Measurements from ENCODE around the gene ADARB2.

ADARB2 gene

DNA sequence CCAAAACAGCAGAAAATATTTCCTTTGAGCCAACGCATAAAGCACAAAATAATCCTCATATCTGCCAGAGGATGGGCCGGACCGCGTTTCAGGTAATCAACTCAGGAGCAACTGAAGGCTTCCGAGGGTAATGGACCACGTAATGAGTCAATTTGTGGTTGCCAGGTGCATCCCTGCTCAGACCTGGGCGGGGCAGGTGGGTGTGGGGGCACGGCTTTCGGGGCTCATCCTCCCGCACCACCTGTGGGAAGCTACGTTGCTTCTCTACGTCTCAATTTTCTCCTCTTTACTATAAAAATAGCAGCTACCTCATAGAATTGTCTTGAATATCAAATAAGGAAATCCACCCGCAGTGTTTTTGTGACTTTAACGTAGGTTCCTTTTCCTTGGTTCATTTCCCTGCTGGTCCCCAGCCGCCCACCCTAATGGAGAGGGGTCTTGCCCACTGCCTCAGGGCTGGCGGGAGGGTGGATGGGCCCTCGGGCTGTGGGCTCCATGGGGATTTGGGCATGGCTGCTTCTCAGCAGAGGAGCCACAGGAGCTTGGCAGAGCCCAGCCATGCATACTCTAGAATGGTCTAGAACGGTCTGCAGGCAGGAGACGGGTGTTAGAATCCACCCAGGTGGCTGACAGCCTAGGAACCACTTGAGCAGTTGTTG, 324.7 kb downstream of the ADARB2 start:
- H3K4me3 ChIP-seq (ENCODE audit: low read length), result no peak overlapping the region
- no peak for TF ChIP-seq ZNF274 (IDR thresholded peaks at IDR 0.05; ENCODE audit: low read depth, low read length)

DNA sequence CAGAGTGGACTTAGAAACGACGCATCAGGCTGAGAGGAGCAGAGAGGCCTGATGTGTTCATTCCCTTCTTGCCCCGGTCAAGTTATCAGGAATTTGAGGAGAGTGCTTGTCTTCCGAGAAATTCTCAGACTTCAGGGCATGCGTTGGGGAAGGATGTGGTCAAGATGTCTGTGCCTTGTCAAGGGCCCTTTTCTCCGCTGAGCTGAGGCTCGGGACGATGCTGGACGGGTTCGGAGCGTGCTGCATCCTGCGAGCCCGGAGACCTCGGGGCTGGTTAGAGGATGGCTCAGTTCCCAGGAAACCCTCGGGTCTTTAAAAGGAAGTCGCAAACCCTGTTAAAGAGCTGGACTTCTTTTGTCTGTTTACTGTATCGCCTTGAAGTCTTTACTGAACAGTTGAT, 325.4 kb downstream of the ADARB2 start:
- H3K4me3 ChIP-seq (ENCODE audit: low read length), result no peak overlapping the region
- TF ChIP-seq ZNF274 (IDR thresholded peaks at IDR 0.05; ENCODE audit: low read depth, low read length), result no peak

DNA sequence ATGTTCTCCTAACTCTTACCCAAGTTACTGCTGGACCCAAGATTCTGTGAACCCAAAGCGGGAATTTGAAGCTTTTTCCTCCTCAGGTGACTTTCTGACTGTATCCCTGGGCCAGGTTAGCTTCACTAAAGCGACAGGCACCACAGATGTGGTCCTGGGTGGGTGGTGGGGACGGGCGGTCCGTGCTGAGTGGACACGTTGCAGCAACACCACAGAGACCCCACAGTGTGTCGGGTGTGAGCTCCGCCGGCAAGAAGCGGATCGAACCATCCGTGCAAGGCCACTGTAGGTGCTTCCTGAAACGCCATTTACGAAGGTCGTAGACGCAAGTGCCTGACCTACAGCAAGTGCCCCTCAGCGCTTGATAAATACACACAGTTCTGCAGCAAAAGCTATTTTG, 325.9 kb downstream of the ADARB2 start:
- H3K4me3 ChIP-seq (ENCODE audit: low read length), result no peak overlapping the region
- no peak for TF ChIP-seq ZNF274 (IDR thresholded peaks at IDR 0.05; ENCODE audit: low read depth, low read length)

DNA sequence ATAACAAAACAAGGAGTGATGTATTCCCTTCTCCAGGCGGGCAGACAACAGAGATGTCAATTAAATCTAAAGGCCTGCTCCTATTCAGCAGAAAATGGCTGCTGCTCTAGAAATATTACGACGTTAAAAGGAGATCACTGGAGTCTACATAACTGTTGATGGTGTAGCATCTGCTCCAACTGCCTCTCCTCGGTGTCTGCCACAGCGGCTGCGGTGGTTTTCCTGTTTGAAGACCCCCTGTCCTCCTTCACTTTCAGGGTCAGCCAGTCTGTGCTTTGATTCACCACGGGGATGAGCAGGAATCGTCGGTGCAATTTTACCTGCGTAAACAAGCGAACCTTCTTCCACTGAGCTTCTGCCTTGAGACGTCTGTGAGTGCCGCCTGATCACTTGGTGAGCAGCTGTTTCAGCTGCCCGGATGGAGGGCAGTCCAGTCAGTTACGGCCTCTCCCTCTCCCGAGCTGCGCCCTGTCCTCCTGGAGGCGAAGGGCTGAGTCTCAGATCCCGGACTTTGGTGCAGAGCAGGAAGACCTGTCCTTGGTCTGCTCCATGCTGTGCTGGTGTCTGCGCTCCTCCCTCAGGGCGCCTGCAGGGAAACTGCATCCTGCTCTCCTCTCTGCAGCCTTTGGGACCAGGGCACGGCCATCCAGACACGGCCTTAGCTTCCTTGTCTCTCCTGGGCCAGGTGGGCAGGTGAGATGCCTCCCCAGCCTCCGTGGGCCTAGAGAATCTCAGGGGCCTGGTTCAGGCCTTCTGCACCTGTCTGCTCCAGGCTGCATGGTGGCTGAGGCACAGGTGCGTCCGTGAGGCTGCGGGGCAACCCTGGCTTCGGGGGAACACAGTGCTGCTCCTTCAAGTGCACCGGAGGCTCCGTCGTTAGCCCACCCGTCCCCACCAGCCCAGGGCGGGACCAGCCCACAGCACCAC, 326.6 kb downstream of the ADARB2 start:
- no peak for TF ChIP-seq ZNF274 (IDR thresholded peaks at IDR 0.05; ENCODE audit: low read depth, low read length)
- no peak overlapping the region for H3K4me3 ChIP-seq (ENCODE audit: low read length)

DNA sequence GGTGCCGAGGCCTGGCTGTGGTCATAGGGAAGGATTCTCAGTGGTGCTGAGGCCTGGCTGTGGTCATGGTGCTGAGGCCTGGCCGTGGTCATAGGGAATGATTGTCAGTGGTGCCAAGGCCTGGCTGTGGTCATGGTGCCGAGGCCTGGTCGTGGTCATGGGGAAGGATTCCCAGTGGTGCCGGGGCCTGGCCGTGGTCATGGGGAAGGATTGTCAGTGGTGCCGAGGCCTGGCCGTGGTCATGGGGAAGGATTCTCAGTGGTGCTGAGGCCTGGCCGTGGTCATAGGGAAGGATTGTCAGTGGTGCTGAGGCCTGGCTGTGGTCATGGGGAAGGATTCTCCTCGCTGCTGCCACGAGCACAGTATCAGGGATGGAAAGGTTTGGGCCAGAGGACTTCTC, 327.3 kb downstream of the ADARB2 start:
- TF ChIP-seq ZNF274 (IDR thresholded peaks at IDR 0.05; ENCODE audit: low read depth, low read length), result no peak
- H3K4me3 ChIP-seq (ENCODE audit: low read length), result no peak overlapping the region

DNA sequence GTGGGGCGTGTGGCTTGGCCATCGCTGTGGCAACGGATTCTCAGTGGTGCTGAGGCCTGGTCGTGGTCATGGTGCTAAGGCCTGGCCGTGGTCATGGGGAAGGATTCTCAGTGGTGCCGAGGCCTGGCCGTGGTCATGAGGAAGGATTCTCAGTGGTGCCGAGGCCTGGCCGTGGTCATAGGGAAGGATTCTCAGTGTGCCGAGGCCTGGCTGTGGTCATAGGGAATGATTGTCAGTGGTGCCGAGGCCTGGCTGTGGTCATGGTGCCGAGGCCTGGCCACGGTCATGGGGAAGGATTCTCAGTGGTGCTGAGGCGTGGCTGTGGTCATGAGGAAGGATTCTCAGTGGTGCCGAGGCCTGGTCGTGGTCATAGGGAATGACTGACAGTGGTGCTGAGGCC, 327.9 kb downstream of the ADARB2 start:
- no peak overlapping the region for H3K4me3 ChIP-seq (ENCODE audit: low read length)
- no peak for TF ChIP-seq ZNF274 (IDR thresholded peaks at IDR 0.05; ENCODE audit: low read depth, low read length)

DNA sequence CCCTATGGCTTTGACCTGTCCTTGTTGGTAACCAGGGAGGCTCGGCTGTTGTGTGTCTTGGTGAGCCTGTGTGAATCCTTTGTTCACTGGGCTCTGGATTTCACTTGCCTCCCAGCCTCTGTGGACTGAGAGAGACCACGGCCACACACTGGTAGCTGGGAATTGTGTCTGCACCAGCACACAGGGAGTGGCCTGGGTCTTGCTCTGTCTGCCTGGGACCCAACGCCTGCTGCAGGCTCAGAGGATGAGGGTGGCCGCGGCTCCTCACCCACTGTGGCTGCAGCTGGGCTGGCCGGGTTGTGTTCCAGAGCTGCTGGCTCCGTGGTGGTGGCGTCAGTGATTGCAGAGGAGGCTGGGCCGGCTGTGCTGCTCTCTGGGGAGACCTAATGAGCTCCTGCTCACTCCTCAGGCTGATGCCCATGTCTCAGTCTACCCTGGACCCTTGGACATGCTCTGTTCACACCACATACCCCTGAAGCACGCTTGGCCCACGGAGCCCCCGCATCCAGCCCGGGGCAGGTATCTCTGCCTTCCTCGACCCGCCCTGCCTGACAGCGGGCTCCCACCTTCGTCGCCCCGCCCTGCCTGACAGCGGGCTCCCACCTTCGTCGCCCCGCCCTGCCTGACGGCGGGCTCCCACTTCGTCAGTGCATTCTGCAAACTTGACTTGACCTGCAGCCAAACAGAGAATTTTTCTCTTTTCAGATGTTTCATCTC, 328.5 kb downstream of the ADARB2 start:
- TF ChIP-seq ZNF274 (IDR thresholded peaks at IDR 0.05; ENCODE audit: low read depth, low read length), result no peak
- H3K4me3 ChIP-seq (ENCODE audit: low read length), result no peak overlapping the region

DNA sequence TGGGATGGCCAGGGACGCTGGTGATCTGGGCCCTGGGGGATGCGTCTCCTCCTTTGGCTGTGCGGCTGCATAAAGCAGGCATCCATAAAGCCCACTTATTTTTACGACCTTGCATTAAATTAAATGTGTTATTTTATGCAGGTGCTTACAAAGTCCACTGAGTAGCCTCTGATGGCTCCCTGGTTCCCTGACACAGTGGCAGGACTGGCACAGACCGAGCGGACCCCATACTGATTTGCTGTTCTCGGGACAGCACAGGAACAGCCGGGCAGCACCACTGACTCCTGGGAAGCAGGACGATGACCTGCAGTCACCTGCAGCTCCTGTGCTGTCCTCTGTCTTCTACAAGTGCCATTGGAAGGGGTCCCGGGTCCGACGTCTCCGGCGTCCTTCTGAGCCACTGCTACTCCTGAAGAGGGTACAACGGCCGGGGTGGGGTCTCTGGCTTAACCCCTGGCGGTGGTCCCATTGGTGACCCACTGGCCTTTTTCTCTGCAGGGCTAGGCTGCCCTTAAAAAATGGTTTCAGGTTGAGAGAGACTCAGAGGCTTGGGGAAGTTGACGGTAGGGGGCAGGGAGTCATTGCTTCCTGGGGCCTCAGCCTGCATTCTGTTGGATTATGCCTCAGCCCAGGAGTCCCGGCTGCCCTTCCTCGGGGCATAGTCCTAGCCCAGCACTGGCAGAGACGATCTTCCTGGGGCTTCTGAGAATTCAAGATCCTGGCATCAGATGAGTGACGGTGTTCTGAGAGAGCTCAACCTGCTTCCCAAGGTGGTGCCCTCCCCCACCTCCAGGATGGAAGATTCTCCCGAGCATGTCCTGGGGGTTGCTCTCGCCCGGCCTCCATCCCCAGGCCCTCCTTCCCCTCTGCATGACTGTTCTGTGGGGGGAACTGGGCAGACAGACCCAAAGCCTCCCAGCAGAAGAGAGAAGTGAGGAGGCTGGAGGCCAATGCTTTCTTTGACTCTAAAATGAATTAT, 330.1 kb downstream of the ADARB2 start:
- H3K4me3 ChIP-seq (ENCODE audit: low read length), result no peak overlapping the region
- TF ChIP-seq ZNF274 (IDR thresholded peaks at IDR 0.05; ENCODE audit: low read depth, low read length), result no peak

DNA sequence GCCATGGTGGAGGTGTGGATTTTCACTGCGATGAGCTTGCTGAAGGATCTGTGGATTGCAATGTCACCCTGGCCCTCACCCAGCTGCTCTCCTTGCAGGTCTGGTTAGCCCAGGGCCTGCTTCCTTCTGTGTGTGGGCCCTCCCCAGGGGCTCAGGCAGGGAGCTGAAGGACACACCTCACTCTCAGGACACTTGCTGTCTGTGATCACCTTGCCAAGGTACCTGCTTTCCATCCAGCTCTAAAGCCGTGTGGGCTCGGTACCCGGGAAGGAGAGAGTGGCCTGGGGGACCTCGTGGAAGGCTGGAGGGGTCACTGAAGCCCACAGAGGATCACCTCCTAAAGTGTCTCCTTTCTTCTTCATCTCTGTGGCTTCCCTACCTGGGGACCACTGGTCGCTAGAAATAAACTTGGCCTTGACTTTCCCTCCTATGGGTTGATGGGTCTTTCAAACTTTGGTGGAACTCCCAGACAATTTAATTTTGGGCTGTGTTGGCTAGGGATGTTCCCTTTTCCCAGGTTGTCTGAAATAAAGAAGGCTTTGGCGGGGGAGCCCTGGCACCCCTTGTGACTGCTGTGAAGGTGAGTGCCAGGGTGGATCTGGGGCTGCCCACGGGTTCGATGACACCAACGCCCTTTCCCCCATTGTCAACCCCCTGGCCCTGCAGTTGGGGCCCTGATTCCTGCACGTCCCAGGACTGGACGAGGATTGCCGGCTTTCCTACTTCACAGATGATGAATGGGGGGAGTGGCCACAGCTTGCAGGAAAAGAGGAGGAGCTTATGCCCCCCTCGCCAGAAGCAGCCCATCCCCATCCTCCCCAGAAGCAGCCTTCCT, 331.0 kb downstream of the ADARB2 start:
- H3K4me3 ChIP-seq (ENCODE audit: low read length), result no peak overlapping the region
- no peak for TF ChIP-seq ZNF274 (IDR thresholded peaks at IDR 0.05; ENCODE audit: low read depth, low read length)

DNA sequence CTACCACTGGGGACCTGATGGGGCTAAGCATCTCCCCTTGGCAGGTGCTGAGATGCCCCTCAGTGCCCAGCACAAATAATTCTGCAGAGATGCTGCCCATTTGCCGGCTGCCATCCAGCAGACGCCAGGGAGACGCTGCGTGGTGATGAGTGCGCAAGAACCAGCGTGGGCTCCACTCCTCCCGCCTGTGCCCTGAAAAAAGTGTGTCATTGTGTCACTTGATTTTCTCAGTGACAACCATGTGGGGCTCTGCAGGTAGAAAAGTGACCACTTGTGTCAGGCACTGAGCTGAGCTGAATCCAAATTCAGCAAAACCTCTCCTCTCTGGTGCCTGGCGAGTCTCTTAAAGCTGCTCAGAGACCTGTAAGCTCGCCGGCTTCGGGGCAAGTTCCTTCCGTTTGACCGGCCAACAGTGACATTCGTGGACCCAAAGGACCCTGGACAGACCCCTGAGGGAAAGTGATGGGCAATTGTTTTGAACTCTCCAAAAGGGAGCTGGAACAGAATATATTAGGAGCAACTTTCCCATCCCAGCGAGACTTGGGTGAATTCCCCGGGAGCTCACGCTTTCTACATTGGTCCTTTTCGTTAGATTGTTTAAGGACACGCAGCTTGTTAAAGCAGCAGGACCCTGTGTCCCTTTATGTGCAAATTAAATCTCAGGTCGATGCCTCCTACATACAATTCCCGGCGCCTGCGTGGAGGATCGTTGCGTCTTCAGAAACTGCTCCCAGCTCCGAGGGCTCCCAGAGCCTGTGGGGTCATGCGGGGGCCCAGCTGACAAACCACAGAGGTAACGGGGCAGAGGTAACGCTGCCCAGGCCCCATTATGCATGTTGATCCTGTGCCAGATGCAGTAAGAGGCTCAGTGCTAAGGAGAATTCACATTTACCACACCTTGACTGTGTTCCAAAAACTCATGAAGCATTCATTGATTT, 332.7 kb downstream of the ADARB2 start:
- TF ChIP-seq ZNF274 (IDR thresholded peaks at IDR 0.05; ENCODE audit: low read depth, low read length), result no peak
- no peak overlapping the region for H3K4me3 ChIP-seq (ENCODE audit: low read length)

DNA sequence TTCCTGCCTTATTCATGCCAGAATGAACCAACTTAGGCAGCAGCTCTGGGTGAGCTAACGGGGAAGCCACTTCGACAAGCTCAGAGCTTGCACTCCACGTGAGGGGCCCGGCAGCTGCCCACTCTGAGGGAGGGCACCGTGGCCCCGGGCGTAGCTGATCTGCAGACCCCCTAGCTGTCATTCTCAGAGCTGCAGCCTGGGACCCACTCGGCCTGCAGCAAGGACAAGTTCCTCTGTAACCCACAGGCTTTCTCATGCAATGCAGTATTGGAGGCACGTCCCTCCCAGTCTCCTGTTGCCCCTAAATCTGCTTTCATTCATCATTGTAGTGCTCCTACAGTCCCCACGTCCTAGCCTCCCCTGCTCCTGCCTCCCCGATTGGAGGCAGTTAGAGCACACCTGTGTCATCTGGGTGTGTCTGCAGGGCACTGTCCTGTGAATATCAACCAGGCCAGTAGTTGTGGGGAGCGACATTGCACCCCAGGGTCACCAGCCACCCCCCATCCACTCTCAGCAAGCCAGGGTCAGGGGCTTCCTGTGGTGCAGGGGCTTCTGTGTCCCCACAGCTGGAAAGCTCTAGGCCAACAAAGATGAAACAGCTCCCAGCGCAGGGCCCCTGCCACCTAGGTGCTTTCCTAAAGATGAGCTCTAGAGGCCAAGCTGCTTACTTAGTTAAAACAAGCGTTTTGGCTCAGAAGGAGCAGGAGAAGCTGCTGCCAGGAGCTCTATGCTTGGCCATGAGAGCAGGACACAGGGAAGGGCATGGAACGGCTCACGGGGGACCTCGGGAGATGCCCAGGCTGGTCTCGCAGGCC, 333.6 kb downstream of the ADARB2 start:
- no peak overlapping the region for H3K4me3 ChIP-seq (ENCODE audit: low read length)
- no peak for TF ChIP-seq ZNF274 (IDR thresholded peaks at IDR 0.05; ENCODE audit: low read depth, low read length)
